SK-N-MC (cell line): ENCODE results near the gene CAMK2A.

ENCODE experiments used
- EZH2 ChIP-seq: fragments of 200-600 bp; sonication (generic); IDR thresholded peaks from one replicate; pipeline ENCODE4 v1.6.1; 2017; ENCODE audit warnings: antibody characterized with exemption
- POLR2AphosphoS5 ChIP-seq: IDR thresholded peaks from 2 replicates; pipeline ENCODE4 v1.6.1; 2012; ENCODE audit warnings: mild to moderate bottlenecking, low read depth, low read length, borderline replicate concordance

GRCh38 chr5:150242251-150242894 is 47.2 kb downstream of the CAMK2A start:
- TF ChIP-seq EZH2 (no peak), POLR2AphosphoS5 (no peak)
